GM18505 (cell line): ENCODE results near the gene CLIC6.
"Not testable (repeated sequence)": the region's sequence is repeated elsewhere in the genome, so short reads cannot be mapped to it uniquely, and the experiment has no call there.

Experiments used
- ATAC-seq: cut with Tn5 transposase; IDR thresholded peaks from one replicate; pipeline ENCODE4 v1.9.1; 2021; ENCODE audit not compliant: unreplicated experiment
- POLR2A ChIP-seq: IDR thresholded peaks from 4 replicates; pipeline ENCODE4 v1.6.1; 2011; ENCODE audit warnings: borderline replicate concordance; ENCODE audit not compliant: insufficient read depth, insufficient read length; ENCODE audit errors: extremely low read depth

CLIC6 gene

DNA sequence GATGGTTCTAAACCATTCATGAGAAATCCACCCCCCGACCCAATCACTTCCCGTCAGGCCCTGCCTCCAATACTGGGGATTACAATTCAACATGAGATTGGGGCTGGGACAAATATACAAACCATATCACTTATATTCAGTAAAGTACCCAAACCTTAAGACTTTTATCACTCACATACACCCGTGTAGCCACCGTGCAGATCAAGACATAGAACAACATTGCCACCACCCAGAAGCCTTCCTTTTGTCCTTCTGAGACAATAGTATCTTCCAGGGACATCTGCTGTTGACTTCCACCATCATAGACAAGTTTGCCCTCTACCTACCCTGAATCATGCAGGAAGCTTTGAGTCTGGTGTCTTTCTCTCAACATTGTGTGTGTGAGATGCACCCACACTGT is 37.5 kb downstream of the CLIC6 start:
- TF ChIP-seq POLR2A = no peak
- ATAC-seq = no peak

DNA sequence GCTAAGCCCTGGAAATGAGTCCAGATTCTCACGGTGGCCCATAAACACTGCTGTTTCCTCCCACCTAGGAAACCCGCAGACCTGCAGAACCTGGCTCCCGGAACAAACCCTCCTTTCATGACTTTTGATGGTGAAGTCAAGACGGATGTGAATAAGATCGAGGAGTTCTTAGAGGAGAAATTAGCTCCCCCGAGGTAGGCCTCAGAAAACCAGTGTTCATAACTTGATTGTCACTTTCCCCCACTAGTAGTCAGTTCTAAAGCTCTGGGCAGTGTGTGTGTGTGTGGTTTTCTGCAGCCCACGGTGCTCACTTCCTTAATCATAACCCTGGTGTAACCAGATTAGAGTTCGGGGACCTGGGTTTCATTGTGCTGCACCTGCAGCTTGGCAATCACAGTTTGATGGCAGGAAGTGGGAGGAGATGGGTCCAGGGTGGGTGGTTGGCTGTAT is 39.1 kb downstream of the CLIC6 start:
- peak; percentile 84 for ATAC-seq
- TF ChIP-seq POLR2A = no peak

DNA sequence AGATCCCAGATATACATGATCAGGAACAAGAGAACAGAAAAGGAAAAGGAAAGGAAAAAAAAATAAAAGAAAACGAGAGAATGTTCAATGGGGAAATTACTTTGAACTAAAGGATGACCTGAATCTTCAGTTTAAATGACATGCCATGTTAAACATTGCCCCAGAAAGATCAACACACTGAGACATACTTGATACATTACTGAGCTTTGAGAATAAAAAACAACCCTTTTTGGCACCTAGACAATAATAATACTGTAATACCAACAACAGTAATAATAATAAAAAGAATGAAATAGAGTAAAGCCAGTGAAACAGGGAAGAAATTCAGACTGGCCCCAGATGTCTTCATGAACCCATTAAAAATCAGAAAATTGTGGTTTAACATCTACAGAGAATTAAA is 44.8 kb downstream of the CLIC6 start:
- no peak for TF ChIP-seq POLR2A
- ATAC-seq = no peak

DNA sequence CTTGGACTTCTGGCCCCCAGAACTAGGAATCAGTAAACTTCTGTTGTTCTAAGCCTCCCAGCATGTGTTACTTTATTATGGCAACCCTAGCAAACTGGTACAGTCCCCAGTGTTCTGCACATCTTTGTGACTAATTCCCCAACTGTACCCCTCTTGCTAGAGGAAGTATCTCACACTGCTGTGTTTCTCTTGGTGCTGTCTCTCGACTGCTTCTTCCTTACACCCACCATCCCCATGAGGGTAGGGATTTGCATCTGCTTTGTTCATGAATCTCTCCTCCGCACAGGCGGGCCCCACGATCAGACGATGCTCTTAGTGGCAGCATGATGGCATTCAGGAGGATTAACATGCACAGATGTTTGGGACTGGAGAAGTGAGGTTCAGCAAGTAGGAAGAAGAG is 46.7 kb downstream of the CLIC6 start:
- TF ChIP-seq POLR2A = no peak
- ATAC-seq = no peak

DNA sequence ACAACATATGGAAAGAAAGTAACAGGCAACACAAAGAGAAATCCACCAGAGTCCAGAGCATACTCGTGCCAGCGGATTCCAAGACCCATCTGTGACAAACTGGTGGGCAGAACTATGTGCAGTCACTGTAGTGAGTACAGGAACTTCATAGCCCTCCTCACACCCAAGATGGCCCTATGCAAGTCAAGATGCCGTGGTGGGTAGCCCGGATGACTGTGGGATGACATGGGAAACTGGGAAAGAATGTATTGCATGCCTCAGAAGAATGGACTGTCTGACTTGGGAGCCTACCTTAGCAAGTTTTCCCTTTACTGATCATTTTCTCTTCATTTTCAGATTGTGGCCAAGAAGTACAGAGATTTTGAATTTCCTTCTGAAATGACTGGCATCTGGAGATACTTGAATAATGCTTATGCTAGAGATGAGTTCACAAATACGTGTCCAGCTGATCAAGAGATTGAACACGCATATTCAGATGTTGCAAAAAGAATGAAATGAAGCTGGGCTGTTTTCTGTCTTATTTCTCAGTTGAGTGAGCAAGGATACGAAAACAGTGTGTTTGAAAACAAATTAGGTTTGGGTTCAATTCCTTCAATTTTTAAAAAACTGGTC is 47.3 kb downstream of the CLIC6 start:
- ATAC-seq = no peak

DNA sequence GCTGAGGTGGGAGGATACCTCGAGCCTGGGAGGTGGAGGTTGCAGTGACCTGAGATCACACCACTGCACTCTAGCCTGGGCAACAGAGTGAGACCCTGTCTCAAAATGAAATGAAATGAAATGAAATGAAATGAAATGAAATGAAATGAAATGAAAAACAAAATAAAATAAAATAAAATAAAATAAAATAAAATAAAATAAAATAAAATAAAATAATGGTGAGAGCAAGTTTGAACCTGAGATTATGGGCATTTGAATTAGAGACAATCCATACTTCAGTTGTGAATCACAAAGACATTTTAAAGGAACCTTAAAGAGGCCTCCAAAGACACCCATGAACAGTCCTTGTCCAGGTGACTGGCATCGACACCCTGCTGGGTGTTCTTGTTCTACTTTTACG is 49.7 kb downstream of the CLIC6 start:
- not testable (repeated sequence) for ATAC-seq

More for the DNA sequence above, 47.3 kb downstream of the CLIC6 start:
- TF ChIP-seq POLR2A = no peak

DNA sequence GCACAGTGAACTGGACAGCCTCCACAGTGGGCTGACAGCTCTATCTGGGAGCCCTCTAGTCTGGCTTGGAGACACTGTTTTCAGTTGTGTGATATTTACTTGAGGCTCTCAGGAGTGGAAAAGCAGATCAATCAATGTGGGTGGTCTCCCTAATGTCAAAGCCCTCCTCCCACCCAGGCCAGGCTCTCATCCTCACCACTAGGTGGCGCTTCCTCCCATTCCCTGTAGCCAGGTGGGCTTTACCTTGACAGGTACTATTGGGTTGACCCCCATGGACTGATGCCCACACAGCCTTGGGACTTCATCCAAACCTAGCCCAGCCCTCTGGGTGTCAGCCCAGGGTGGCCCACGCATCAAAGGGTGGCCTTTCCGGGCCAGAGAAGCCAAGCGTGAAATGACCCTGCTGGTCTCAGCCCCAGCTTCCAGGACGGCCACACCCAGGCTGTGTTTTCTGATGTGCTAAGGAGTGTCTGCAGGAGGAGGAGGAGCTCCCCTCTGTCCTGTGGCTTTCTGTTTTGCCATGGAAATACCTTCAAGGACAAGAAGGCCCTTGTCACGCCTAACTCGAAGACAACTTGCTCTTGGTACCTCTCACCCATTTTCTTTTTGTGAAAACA is 54.0 kb downstream of the CLIC6 start:
- no peak for TF ChIP-seq POLR2A
- no peak for ATAC-seq

DNA sequence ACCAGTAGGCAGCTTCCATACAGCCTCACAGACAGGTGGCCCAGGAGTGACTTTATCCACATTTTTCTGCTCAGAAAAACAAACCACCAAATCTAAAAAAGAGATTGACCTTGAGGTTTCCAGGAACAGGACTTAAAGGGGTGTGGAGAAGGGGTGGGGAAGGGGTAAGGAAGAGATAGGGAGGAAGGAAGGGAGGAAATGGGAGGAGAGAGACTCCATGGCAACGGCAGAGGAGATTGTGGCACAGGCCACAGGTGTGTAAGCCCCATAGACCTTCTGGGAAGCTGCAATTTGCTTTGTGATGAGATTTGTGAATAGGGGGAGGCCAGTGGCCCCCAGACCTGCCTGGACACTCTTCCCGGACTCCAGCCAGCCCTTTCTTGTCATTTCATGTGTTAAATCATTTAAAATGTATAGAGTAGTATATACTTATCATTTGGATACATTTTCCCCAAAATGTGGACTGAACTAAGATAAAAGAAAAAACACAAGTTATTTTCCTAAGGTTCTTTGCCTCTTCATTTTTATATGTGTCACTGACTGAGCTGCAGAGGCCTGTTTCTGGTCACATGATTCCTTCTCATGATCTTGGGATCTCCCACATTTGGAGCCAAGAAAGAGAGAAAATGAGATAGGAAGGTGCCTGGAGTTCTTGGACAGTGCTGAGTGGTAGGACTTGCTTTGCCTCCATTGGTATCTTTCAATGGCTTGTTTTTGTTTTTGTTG is 55.5 kb downstream of the CLIC6 start:
- TF ChIP-seq POLR2A = no peak
- no peak for ATAC-seq

DNA sequence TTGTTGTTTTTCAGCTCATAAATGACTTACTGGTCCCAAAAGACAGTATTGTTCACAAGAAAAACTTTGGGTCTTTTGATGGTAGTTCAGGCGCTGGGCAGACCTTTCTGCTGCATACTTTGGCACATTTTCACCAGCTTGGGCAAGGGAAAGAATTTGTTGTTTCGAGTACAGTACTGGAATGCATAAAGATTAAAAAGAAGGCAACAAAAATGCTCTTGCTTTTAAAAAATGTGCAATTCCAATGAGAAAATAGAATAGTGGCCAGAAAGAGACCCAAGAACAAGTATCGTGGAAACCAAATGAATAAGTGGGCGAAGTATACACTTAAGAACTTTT is 56.0 kb downstream of the CLIC6 start:
- ATAC-seq = no peak
- no peak for TF ChIP-seq POLR2A

DNA sequence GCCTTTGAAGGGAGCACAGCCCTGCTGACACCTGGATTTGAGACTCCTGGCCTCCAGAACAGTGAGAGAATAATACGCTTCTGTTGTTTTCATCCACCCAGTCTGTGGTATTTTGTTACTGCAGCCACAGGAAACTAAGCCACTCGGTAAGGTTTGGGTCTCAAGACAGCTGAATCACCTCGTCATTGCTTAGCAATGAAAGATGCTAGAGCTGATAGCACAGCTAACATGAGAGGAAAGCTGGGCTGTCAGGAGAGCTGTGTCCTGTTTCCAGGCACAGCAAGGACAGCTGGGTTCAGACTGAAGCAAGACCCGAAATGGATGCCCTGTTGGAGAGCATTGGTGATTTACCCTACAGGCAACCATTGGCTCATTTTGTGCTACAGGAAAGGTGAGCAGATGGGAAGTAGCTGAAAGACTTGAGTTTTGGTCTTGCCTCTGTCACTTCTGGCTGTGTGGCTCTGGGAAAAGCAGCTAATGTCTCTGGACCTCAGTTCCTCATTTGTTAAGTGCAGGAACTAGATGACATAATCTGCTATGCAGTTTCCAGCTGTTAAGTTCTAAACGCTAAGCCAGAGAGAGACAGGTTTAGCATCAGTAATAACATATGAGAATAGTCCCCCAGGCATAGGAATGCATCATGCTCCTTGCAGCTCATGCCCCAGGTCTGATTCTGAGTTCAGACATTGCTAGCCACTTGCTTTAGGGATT is 58.0 kb downstream of the CLIC6 start:
- no peak for TF ChIP-seq POLR2A
- no peak for ATAC-seq

DNA sequence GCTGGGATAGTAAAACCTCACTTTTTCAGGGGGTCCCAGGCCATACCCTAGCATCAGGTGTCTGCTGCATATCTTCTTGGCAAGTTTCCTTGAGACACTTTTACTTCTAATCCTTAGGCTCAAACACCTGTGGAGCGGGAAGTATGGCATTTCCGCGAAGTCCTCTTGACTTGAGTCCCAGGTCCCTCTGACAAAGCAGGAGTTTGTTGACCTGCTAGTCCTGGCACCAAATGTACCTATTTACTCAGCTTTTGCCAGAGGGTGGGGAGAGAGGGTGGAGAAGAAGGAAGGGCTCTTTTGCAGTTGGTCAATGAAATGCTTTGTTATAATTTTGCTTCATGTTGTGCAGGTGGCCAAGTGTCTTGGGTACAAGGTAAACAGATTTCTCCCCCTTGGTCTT is 59.7 kb downstream of the CLIC6 start:
- TF ChIP-seq POLR2A = no peak
- ATAC-seq = no peak

DNA sequence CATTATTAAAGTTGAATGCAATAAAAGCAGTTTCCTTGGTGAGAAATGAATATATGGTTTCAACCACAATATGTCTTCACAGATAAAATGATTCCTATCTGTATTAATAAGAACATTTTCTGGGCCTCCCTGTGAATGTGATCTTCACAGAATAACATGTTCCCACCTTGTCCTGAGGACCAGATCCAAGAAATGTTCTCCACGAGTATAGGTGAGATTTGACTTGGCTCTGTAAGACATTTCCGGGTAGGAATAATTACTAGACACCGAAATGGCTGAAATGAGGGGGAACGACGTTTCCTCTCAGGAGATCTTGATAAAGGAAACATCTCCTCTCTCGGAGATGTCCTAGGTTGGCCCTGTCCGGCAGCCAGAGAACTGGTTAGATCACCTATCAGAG is 61.4 kb downstream of the CLIC6 start:
- ATAC-seq = no peak
- TF ChIP-seq POLR2A = no peak

DNA sequence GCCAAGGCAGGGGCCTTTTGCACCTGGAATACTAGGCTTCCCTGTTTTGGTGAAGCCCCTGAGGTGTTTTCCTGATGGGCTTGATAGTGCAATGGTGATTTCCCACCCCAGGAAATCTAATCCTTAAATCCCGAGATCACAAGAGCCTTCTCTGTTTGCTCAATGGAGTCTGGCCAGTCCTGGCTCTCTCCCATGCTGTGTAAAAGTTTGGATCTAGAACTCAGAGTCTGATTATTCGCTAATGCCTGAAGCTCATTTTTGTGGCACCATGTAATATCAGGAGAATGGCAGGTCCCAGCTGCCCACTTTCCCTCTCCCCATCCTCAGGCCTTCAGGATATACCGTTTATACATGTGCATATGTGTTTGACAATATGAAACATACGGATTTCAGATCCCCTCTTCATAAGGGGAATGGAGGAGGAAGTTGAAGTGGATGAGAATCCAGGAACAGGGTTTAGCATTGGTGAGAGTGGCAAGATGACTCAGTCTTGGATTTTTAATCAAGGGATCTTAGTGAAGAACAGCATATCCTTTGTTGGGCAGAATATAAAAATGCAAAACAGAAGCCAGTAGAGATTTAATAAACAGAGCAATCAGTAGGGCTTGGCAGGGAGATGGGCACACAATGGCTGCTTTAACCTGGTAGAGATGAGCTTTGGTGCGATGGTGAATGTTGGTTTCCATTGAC is 62.1 kb downstream of the CLIC6 start:
- TF ChIP-seq POLR2A = no peak
- ATAC-seq = no peak

DNA sequence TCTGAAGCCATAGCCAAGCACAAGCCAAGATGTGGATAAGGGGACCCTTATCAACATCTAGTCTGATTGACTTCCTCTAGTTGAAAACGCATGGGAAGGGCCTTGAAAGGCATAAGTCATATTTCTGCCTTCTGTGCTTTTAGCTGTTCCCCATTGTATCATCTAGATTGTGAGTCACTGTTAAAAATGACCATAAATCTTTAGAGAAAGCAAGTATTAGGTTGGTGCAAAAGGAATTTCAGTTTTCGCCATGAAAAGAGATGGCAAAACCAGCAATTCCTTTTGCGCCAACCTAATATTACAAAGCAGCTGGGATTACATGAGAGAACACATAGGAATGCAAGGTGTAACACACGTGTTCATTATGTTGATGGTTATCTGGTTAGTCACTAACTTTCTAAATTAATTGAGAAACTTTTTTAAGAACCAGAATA is 63.6 kb downstream of the CLIC6 start:
- no peak for ATAC-seq
- no peak for TF ChIP-seq POLR2A

DNA sequence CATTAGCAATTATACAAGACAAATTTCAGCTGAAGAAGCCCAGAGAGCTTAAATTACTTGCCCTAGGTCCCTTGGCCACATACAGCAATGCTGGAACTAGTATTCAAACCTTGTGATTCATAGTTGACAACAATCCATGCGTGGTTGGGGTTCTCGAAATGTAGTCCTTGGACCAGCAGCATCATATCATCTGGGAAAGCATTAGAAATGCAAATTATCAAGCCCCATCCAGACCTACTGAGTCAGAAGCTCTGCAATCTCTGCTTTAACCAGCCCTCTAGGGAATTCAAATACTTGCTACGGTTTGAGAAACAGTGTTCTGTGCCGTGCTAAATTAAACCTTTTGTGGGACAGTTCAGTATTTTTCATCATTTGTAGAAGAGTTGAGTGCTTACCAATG is 65.1 kb downstream of the CLIC6 start:
- no peak for ATAC-seq

More for the DNA sequence above, 65.1 kb downstream of the CLIC6 start:
- TF ChIP-seq POLR2A = no peak
